A549 (cell line): ENCODE measurements around the gene SEZ6L2.

Experiments
- CEBPB ChIP-seq, 2 experiments: fragments of >200 bp in 1 of 2; sonication (Bioruptor Twin) in 1 of 2; formaldehyde crosslinking in 1 of 2; IDR thresholded peaks; 2 replicates each; pipeline ENCODE4 v1.6.1; 2012 to 2016
- EP300 ChIP-seq, 2 experiments: fragments of >200 bp; sonication (Bioruptor Twin); formaldehyde crosslinking; IDR thresholded peaks; 2 replicates in 1 of 2; 3 replicates in 1 of 2; pipeline ENCODE4 v1.6.1; 2016 to 2017
- JUNB ChIP-seq: fragments of >200 bp; sonication (Bioruptor Twin); formaldehyde crosslinking; IDR thresholded peaks from 2 replicates; pipeline ENCODE4 v1.6.1; 2016
- MAZ ChIP-seq: fragments of 150-350 bp; IDR thresholded peaks from 2 replicates; pipeline ENCODE4 v1.6.1; 2014; ENCODE audit warnings: antibody characterized with exemption, low read depth, low read length, borderline replicate concordance
- NR3C1 ChIP-seq: fragments of >200 bp; sonication (Bioruptor Twin); formaldehyde crosslinking; IDR thresholded peaks from 3 replicates; pipeline ENCODE4 v1.6.1; 2017
- POLR2A ChIP-seq: IDR thresholded peaks from 2 replicates; pipeline ENCODE4 v1.6.1; 2012; ENCODE audit warnings: mild to moderate bottlenecking, low read length
- RNF2 ChIP-seq: fragments of 200-600 bp; sonication (generic); IDR thresholded peaks from 2 replicates; pipeline ENCODE4 v1.6.1; 2016; ENCODE audit warnings: low read depth, mild to moderate bottlenecking, antibody characterized with exemption, moderate library complexity, borderline replicate concordance
- TFCP2L1 ChIP-seq: fragments of 250-450 bp; sonication (Bioruptor Pico); IDR thresholded peaks from 2 replicates; pipeline ENCODE4 v1.5.0; 2021; ENCODE audit warnings: mild to moderate bottlenecking
- TF ChIP-seq, protein P1 (sequence below): fragments of 450-650 bp; IDR thresholded peaks from 2 replicates; pipeline ENCODE4 v1.6.1; 2014; ENCODE audit warnings: antibody characterized with exemption
- TF ChIP-seq, protein P2 (sequence below): fragments of >200 bp; sonication (Bioruptor Twin); formaldehyde crosslinking; IDR thresholded peaks from 3 replicates; pipeline ENCODE4 v1.5.1; 2016
- TF ChIP-seq, protein P3 (sequence below): fragments of >200 bp; sonication (Bioruptor Twin); formaldehyde crosslinking; IDR thresholded peaks from 2 replicates; pipeline ENCODE4 v1.6.1; 2016

DNA sequence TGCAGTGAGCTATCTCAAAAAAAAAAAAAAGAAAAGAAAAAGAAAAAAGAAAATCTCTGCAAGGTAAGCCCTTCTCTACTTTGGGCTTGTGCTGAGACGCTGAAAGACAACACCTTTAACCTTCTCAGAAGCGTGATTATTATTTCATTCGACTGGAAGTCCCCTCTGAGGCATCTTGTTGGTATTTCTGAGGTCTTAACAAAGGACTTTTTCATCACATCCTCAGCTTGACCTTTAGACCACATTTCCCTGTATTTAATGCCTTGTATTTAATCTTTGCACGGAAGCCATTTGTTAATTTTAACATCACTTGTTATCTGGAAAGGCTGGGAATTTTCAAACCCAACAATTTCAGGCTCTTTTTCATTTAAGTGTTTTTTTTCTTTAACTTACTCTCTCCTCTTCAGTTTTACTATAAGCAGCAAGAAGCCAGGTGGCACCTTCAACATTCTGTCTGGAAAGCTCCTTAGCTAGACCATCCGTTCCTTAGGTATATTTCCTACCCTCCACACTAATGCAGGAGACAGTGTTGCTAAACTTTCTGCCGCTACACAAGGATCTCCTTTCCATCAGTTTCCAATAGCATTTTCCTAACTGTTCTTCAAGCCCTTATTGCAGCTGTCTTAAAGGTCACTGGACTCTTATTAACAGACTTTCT lies 16.4 kb upstream of the SEZ6L2 start:
- TF ChIP-seq TFCP2L1 = no peak
- no peak for TF ChIP-seq JUNB
- TF ChIP-seq EP300 (IDR thresholded peaks at IDR 0.05) = no peak
- TF ChIP-seq, protein P1, sequence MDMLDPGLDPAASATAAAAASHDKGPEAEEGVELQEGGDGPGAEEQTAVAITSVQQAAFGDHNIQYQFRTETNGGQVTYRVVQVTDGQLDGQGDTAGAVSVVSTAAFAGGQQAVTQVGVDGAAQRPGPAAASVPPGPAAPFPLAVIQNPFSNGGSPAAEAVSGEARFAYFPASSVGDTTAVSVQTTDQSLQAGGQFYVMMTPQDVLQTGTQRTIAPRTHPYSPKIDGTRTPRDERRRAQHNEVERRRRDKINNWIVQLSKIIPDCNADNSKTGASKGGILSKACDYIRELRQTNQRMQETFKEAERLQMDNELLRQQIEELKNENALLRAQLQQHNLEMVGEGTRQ = no peak
- TF ChIP-seq, protein P2, sequence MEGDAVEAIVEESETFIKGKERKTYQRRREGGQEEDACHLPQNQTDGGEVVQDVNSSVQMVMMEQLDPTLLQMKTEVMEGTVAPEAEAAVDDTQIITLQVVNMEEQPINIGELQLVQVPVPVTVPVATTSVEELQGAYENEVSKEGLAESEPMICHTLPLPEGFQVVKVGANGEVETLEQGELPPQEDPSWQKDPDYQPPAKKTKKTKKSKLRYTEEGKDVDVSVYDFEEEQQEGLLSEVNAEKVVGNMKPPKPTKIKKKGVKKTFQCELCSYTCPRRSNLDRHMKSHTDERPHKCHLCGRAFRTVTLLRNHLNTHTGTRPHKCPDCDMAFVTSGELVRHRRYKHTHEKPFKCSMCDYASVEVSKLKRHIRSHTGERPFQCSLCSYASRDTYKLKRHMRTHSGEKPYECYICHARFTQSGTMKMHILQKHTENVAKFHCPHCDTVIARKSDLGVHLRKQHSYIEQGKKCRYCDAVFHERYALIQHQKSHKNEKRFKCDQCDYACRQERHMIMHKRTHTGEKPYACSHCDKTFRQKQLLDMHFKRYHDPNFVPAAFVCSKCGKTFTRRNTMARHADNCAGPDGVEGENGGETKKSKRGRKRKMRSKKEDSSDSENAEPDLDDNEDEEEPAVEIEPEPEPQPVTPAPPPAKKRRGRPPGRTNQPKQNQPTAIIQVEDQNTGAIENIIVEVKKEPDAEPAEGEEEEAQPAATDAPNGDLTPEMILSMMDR = no peak
- TF ChIP-seq POLR2A = no peak
- no peak for TF ChIP-seq NR3C1
- TF ChIP-seq MAZ = no peak
- TF ChIP-seq, protein P3, sequence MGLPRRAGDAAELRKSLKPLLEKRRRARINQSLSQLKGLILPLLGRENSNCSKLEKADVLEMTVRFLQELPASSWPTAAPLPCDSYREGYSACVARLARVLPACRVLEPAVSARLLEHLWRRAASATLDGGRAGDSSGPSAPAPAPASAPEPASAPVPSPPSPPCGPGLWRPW = no peak
- no peak for TF ChIP-seq RNF2
- TF ChIP-seq CEBPB (IDR thresholded peaks at IDR 0.05) = no peak
